ENCODE data around the gene COL4A3. TPM values are rescaled to one million over a fixed set of nuclear protein-coding genes. Genes with fewer than 3 reads are reported as not detected.

Gene COL4A3
- 0.15 TPM for polyA plus RNA-seq (2013, experiment 1 of 2)
- polyA plus RNA-seq (2013, experiment 2 of 2) = 0.19 TPM

- H3K9ac ChIP-seq (ENCODE audit: low read depth, low read length) = no peak within 1 kb of the TSS; the same call in 1 of the 2 replicates
- H3K27ac ChIP-seq (ENCODE audit: low read depth, low read length) = no peak within 1 kb of the TSS
- H3K9me3 ChIP-seq (ENCODE audit: insufficient read depth, low read depth, low read length) = no peaks in the 10 kb centered on the region
- H3K4me1 ChIP-seq (ENCODE audit: insufficient read depth, low read length) = no peaks in the 10 kb centered on the region
- under 1% methylated on average over 77 of the region's 77 CpGs for WGBS
- peak within 1 kb of the TSS; percentile 66 for H3K4me3 ChIP-seq (ENCODE audit: low read length)
- H3K36me3 ChIP-seq (ENCODE audit: insufficient read depth, low read length) = no peaks in the 10 kb centered on the region
- peaks cover 79% of the 10 kb centered on the region for H3K27me3 ChIP-seq (ENCODE audit: insufficient read depth, low read length)
Observed at GRCh38 chr2:227163998-227164762, at the start of gene COL4A3, which contains the start of gene COL4A4. Gene COL4A3, plus strand, starts transcription at chr2:227164624. Its CDS starts 103 bp downstream, at chr2:227164727. Gene COL4A4, minus strand, starts transcription at chr2:227164205. Its CDS starts 16,722 bp downstream, at chr2:227147483.

- H3K36me3 ChIP-seq (ENCODE audit: insufficient read depth, low read length) = no peaks in the 10 kb centered on the region
- no peaks in the 10 kb centered on the region for H3K4me1 ChIP-seq (ENCODE audit: insufficient read depth, low read length)
- H3K9ac ChIP-seq (ENCODE audit: low read depth, low read length) = no peak overlapping the region
- no peak overlapping the region for H3K4me3 ChIP-seq (ENCODE audit: low read length)
- H3K27ac ChIP-seq (ENCODE audit: low read depth, low read length) = no peak overlapping the region
- no peaks in the 10 kb centered on the region for H3K9me3 ChIP-seq (ENCODE audit: insufficient read depth, low read depth, low read length)
- no peaks in the 10 kb centered on the region for H3K27me3 ChIP-seq (ENCODE audit: insufficient read depth, low read length)
- 91% methylated on average over 5 of the region's 5 CpGs for WGBS
Observed at GRCh38 chr2:227115761-227116160, 48.7 kb upstream of the COL4A3 start.

- Histone ChIP-seq H3K4me1 (ENCODE audit: insufficient read depth, low read length) (no peaks in the 10 kb centered on the region), H3K27me3 (ENCODE audit: insufficient read depth, low read length) (no peaks in the 10 kb centered on the region), H3K9me3 (ENCODE audit: insufficient read depth, low read depth, low read length) (no peaks in the 10 kb centered on the region), H3K4me3 (ENCODE audit: low read length) (no peak overlapping the region), H3K27ac (ENCODE audit: low read depth, low read length) (no peak overlapping the region), H3K9ac (ENCODE audit: low read depth, low read length) (no peak overlapping the region), H3K36me3 (ENCODE audit: insufficient read depth, low read length) (no peaks in the 10 kb centered on the region)
- WGBS = 100% methylated on average over 1 of the region's 1 CpG
Observed at GRCh38 chr2:227117027-227117426, 47.4 kb upstream of the COL4A3 start.

GRCh38 chr2:227117852-227118251, 46.6 kb upstream of the COL4A3 start:
- H3K27me3 ChIP-seq (ENCODE audit: insufficient read depth, low read length) = no peaks in the 10 kb centered on the region
- 91% methylated on average over 3 of the region's 3 CpGs for WGBS
- H3K27ac ChIP-seq (ENCODE audit: low read depth, low read length) = no peak overlapping the region
- H3K9ac ChIP-seq (ENCODE audit: low read depth, low read length) = no peak overlapping the region
- H3K4me1 ChIP-seq (ENCODE audit: insufficient read depth, low read length) = no peaks in the 10 kb centered on the region
- H3K9me3 ChIP-seq (ENCODE audit: insufficient read depth, low read depth, low read length) = no peaks in the 10 kb centered on the region
- no peak overlapping the region for H3K4me3 ChIP-seq (ENCODE audit: low read length)
- H3K36me3 ChIP-seq (ENCODE audit: insufficient read depth, low read length) = no peaks in the 10 kb centered on the region

- no peaks in the 10 kb centered on the region for H3K9me3 ChIP-seq (ENCODE audit: insufficient read depth, low read depth, low read length)
- no peak overlapping the region for H3K9ac ChIP-seq (ENCODE audit: low read depth, low read length)
- no peaks in the 10 kb centered on the region for H3K4me1 ChIP-seq (ENCODE audit: insufficient read depth, low read length)
- H3K27me3 ChIP-seq (ENCODE audit: insufficient read depth, low read length) = no peaks in the 10 kb centered on the region
- no peaks in the 10 kb centered on the region for H3K36me3 ChIP-seq (ENCODE audit: insufficient read depth, low read length)
- no peak overlapping the region for H3K4me3 ChIP-seq (ENCODE audit: low read length)
- no peak overlapping the region for H3K27ac ChIP-seq (ENCODE audit: low read depth, low read length)
Observed at GRCh38 chr2:227118353-227118752, 46.1 kb upstream of the COL4A3 start.

GRCh38 chr2:227123697-227124096, 40.7 kb upstream of the COL4A3 start:
- H3K36me3 ChIP-seq (ENCODE audit: insufficient read depth, low read length) = no peaks in the 10 kb centered on the region

GRCh38 chr2:227124811-227125210, 39.6 kb upstream of the COL4A3 start:
- Histone ChIP-seq H3K27ac (ENCODE audit: low read depth, low read length) (no peak overlapping the region), H3K9me3 (ENCODE audit: insufficient read depth, low read depth, low read length) (no peaks in the 10 kb centered on the region), H3K4me3 (ENCODE audit: low read length) (no peak overlapping the region), H3K27me3 (ENCODE audit: insufficient read depth, low read length) (no peaks in the 10 kb centered on the region), H3K36me3 (ENCODE audit: insufficient read depth, low read length) (no peaks in the 10 kb centered on the region), H3K4me1 (ENCODE audit: insufficient read depth, low read length) (no peaks in the 10 kb centered on the region), H3K9ac (ENCODE audit: low read depth, low read length) (no peak overlapping the region)
- WGBS = no CpG with 5 or more reads among the region's 2 CpGs

More at GRCh38 chr2:227123697-227124096, 40.7 kb upstream of the COL4A3 start:
- Histone ChIP-seq H3K27me3 (ENCODE audit: insufficient read depth, low read length) (no peaks in the 10 kb centered on the region), H3K9ac (ENCODE audit: low read depth, low read length) (no peak overlapping the region), H3K27ac (ENCODE audit: low read depth, low read length) (no peak overlapping the region), H3K4me1 (ENCODE audit: insufficient read depth, low read length) (no peaks in the 10 kb centered on the region), H3K9me3 (ENCODE audit: insufficient read depth, low read depth, low read length) (no peaks in the 10 kb centered on the region), H3K4me3 (ENCODE audit: low read length) (no peak overlapping the region)
- WGBS = 95% methylated on average over 4 of the region's 4 CpGs

- no peaks in the 10 kb centered on the region for H3K9me3 ChIP-seq (ENCODE audit: insufficient read depth, low read depth, low read length)
- no peak overlapping the region for H3K27ac ChIP-seq (ENCODE audit: low read depth, low read length)
- no peaks in the 10 kb centered on the region for H3K36me3 ChIP-seq (ENCODE audit: insufficient read depth, low read length)
- no peak overlapping the region for H3K4me3 ChIP-seq (ENCODE audit: low read length)
- 78% methylated on average over 4 of the region's 5 CpGs for WGBS
- H3K27me3 ChIP-seq (ENCODE audit: insufficient read depth, low read length) = no peaks in the 10 kb centered on the region
- H3K9ac ChIP-seq (ENCODE audit: low read depth, low read length) = no peak overlapping the region
- H3K4me1 ChIP-seq (ENCODE audit: insufficient read depth, low read length) = no peaks in the 10 kb centered on the region
Observed at GRCh38 chr2:227125506-227125905, 38.9 kb upstream of the COL4A3 start.

GRCh38 chr2:227127201-227127600, 37.2 kb upstream of the COL4A3 start:
- Histone ChIP-seq H3K27ac (ENCODE audit: low read depth, low read length) (no peak overlapping the region), H3K27me3 (ENCODE audit: insufficient read depth, low read length) (no peaks in the 10 kb centered on the region), H3K36me3 (ENCODE audit: insufficient read depth, low read length) (no peaks in the 10 kb centered on the region), H3K9me3 (ENCODE audit: insufficient read depth, low read depth, low read length) (no peaks in the 10 kb centered on the region), H3K4me1 (ENCODE audit: insufficient read depth, low read length) (no peaks in the 10 kb centered on the region), H3K4me3 (ENCODE audit: low read length) (no peak overlapping the region), H3K9ac (ENCODE audit: low read depth, low read length) (no peak overlapping the region)
- 70% methylated on average over 7 of the region's 8 CpGs for WGBS

- Histone ChIP-seq H3K4me3 (ENCODE audit: low read length) (no peak overlapping the region), H3K27ac (ENCODE audit: low read depth, low read length) (no peak overlapping the region), H3K9ac (ENCODE audit: low read depth, low read length) (no peak overlapping the region), H3K36me3 (ENCODE audit: insufficient read depth, low read length) (no peaks in the 10 kb centered on the region), H3K4me1 (ENCODE audit: insufficient read depth, low read length) (no peaks in the 10 kb centered on the region), H3K27me3 (ENCODE audit: insufficient read depth, low read length) (no peaks in the 10 kb centered on the region), H3K9me3 (ENCODE audit: insufficient read depth, low read depth, low read length) (no peaks in the 10 kb centered on the region)
- 88% methylated on average over 8 of the region's 8 CpGs for WGBS
Observed at GRCh38 chr2:227130636-227131035, 33.8 kb upstream of the COL4A3 start.

- Histone ChIP-seq H3K4me1 (ENCODE audit: insufficient read depth, low read length) (no peaks in the 10 kb centered on the region), H3K9me3 (ENCODE audit: insufficient read depth, low read depth, low read length) (no peaks in the 10 kb centered on the region), H3K27ac (ENCODE audit: low read depth, low read length) (no peak overlapping the region), H3K36me3 (ENCODE audit: insufficient read depth, low read length) (no peaks in the 10 kb centered on the region), H3K27me3 (ENCODE audit: insufficient read depth, low read length) (no peaks in the 10 kb centered on the region), H3K9ac (ENCODE audit: low read depth, low read length) (no peak overlapping the region), H3K4me3 (ENCODE audit: low read length) (no peak overlapping the region)
- 86% methylated on average over 4 of the region's 4 CpGs for WGBS
Observed at GRCh38 chr2:227132986-227133385, 31.4 kb upstream of the COL4A3 start.

All from HUES64 (cell line).